GM19099 (cell line): ENCODE data around the gene BPTF.

Source experiments
- POLR2A ChIP-seq: IDR thresholded peaks from 3 replicates; pipeline ENCODE4 v1.6.1; 2011; ENCODE audit warnings: low read depth; ENCODE audit not compliant: insufficient read length; ENCODE audit errors: extremely low read depth

Gene BPTF

GRCh38 chr17:67831268-67831667, 6.0 kb downstream of the BPTF start:
- TF ChIP-seq POLR2A = no peak

GRCh38 chr17:67833134-67833533, 7.8 kb downstream of the BPTF start:
- no peak for TF ChIP-seq POLR2A

GRCh38 chr17:67833946-67834631, 8.8 kb downstream of the BPTF start:
- TF ChIP-seq POLR2A = no peak

- TF ChIP-seq POLR2A = no peak
Measured at GRCh38 chr17:67834634-67835033, 9.3 kb downstream of the BPTF start.

GRCh38 chr17:67836205-67836987, 11.1 kb downstream of the BPTF start:
- TF ChIP-seq POLR2A = no peak

GRCh38 chr17:67837965-67838364, 12.7 kb downstream of the BPTF start:
- no peak for TF ChIP-seq POLR2A

GRCh38 chr17:67838538-67838937, 13.2 kb downstream of the BPTF start:
- no peak for TF ChIP-seq POLR2A

GRCh38 chr17:67841992-67842391, 16.7 kb downstream of the BPTF start:
- no peak for TF ChIP-seq POLR2A

GRCh38 chr17:67842648-67843047, 17.3 kb downstream of the BPTF start:
- no peak for TF ChIP-seq POLR2A

- TF ChIP-seq POLR2A = no peak
Measured at GRCh38 chr17:67845374-67845773, 20.1 kb downstream of the BPTF start.

- TF ChIP-seq POLR2A = no peak
Measured at GRCh38 chr17:67850991-67851631, 25.8 kb downstream of the BPTF start.

GRCh38 chr17:67853703-67854102, 28.4 kb downstream of the BPTF start:
- TF ChIP-seq POLR2A = no peak

GRCh38 chr17:67854378-67854777, 29.1 kb downstream of the BPTF start:
- TF ChIP-seq POLR2A = no peak

- no peak for TF ChIP-seq POLR2A
Measured at GRCh38 chr17:67855504-67856324, 30.4 kb downstream of the BPTF start.

- TF ChIP-seq POLR2A = no peak
Measured at GRCh38 chr17:67862614-67863217, 37.4 kb downstream of the BPTF start.
